Prostate gland (tissue), 2 donors: ENCODE results near the gene REEP6.

Experiments
- CTCF ChIP-seq, 4 experiments: fragments of 200-600 bp in 2 of 4; fragments of 450-650 bp in 2 of 4; sonication (generic) in 2 of 4; IDR thresholded peaks; 1 replicate in 3 of 4; 2 replicates in 1 of 4; pipeline ENCODE4 v1.5.1; 2016 to 2019; ENCODE audit warnings: antibody characterized with exemption in 4 of 4, mild to moderate bottlenecking in 2 of 4, moderate library complexity in 2 of 4
- POLR2A ChIP-seq: fragments of 450-650 bp; IDR thresholded peaks from one replicate; pipeline ENCODE4 v1.6.1; 2016; ENCODE audit warnings: antibody characterized with exemption, mild to moderate bottlenecking

- TF ChIP-seq CTCF (IDR thresholded peaks at IDR 0.05) (no peak), POLR2A (no peak)
These were observed 31.9 kb downstream of the REEP6 start for GRCh38 chr19:1522838-1523237.
